K562 (cell line): ENCODE data around the gene CCR5AS.

ENCODE experiments used
- ARNT ChIP-seq, 2 experiments: fragments of 450-650 bp; IDR thresholded peaks; 2 replicates each; pipeline ENCODE4 v1.6.1; 2016; ENCODE audit warnings: mild to moderate bottlenecking in 1 of 2
- CCNT2 ChIP-seq: IDR thresholded peaks from 2 replicates; pipeline ENCODE4 v1.6.1; 2011; ENCODE audit warnings: borderline replicate concordance, low read depth, mild to moderate bottlenecking, moderate library complexity, mixed read lengths, low read length; ENCODE audit not compliant: insufficient read length; ENCODE audit errors: extremely low read depth
- GTF2A2 ChIP-seq: IDR thresholded peaks from 2 replicates; pipeline ENCODE4 v1.6.1; 2016; ENCODE audit warnings: mild to moderate bottlenecking, missing genetic modification characterization, missing compliant biosample characterization
- JUND ChIP-seq, 2 experiments: IDR thresholded peaks; 2 replicates in 1 of 2; 3 replicates in 1 of 2; pipeline ENCODE4 v1.6.1; 2011; ENCODE audit warnings: borderline replicate concordance in 2 of 2, low read depth in 2 of 2, low read length in 2 of 2, improper control_type of control experiment in 1 of 2, missing biosample characterization in 1 of 2, missing genetic modification characterization in 1 of 2, missing genetic modification reagents in 1 of 2
- MEIS2 ChIP-seq: fragments of 450-650 bp; IDR thresholded peaks from 2 replicates; pipeline ENCODE4 v1.6.1; 2014; ENCODE audit warnings: mild to moderate bottlenecking; ENCODE audit not compliant: partially characterized antibody
- NCOA6 ChIP-seq: fragments of 450-650 bp; IDR thresholded peaks from 2 replicates; pipeline ENCODE4 v1.6.1; 2017; ENCODE audit warnings: mild to moderate bottlenecking
- SMARCC2 ChIP-seq: fragments of 450-650 bp; IDR thresholded peaks from 2 replicates; pipeline ENCODE4 v1.6.1; 2017; ENCODE audit warnings: antibody characterized with exemption, moderate library complexity, mild to moderate bottlenecking, low read depth
- TAF9B ChIP-seq: fragments of 450-650 bp; IDR thresholded peaks from 2 replicates; pipeline ENCODE4 v1.6.1; 2018; ENCODE audit warnings: mild to moderate bottlenecking; ENCODE audit not compliant: partially characterized antibody
- TAL1 ChIP-seq: fragments of 450-650 bp; IDR thresholded peaks from 2 replicates; pipeline ENCODE4 v1.6.1; 2016; ENCODE audit warnings: mild to moderate bottlenecking
- TRIM28 ChIP-seq: fragments of 450-650 bp; IDR thresholded peaks from 2 replicates; pipeline ENCODE4 v1.6.1; 2017
- TSC22D4 ChIP-seq: fragments of 450-650 bp; IDR thresholded peaks from 2 replicates; pipeline ENCODE4 v1.6.1; 2016; ENCODE audit warnings: missing genetic modification characterization, missing biosample characterization, control low read depth
- ZKSCAN8 ChIP-seq: fragments of 200-800 bp; sonication (Bioruptor generic); IDR thresholded peaks from 2 replicates; pipeline ENCODE4 v1.6.1; 2016; ENCODE audit warnings: missing genetic modification characterization, missing compliant biosample characterization
- ZNF561 ChIP-seq: fragments of 450-650 bp; formaldehyde crosslinking; conservative IDR thresholded peaks from 2 replicates; pipeline ENCODE4 v1.4.0; 2020; ENCODE audit warnings: mild to moderate bottlenecking, moderate library complexity
- TF ChIP-seq, protein P1 (sequence below), 2 experiments: fragments of 450-650 bp in 1 of 2; sonication (generic) in 1 of 2; formaldehyde crosslinking in 1 of 2; IDR thresholded peaks; 2 replicates each; pipeline versions ENCODE4 v1.7.1 to v1.9.0; 2016 to 2022; ENCODE audit warnings: inconsistent platforms in 1 of 2, mild to moderate bottlenecking in 1 of 2, missing genetic modification reagents in 1 of 2
- TF ChIP-seq, protein P2 (sequence below): fragments of 450-650 bp; IDR thresholded peaks from 2 replicates; pipeline ENCODE4 v1.6.1; 2017; ENCODE audit warnings: antibody characterized with exemption

The CCR5AS gene

DNA sequence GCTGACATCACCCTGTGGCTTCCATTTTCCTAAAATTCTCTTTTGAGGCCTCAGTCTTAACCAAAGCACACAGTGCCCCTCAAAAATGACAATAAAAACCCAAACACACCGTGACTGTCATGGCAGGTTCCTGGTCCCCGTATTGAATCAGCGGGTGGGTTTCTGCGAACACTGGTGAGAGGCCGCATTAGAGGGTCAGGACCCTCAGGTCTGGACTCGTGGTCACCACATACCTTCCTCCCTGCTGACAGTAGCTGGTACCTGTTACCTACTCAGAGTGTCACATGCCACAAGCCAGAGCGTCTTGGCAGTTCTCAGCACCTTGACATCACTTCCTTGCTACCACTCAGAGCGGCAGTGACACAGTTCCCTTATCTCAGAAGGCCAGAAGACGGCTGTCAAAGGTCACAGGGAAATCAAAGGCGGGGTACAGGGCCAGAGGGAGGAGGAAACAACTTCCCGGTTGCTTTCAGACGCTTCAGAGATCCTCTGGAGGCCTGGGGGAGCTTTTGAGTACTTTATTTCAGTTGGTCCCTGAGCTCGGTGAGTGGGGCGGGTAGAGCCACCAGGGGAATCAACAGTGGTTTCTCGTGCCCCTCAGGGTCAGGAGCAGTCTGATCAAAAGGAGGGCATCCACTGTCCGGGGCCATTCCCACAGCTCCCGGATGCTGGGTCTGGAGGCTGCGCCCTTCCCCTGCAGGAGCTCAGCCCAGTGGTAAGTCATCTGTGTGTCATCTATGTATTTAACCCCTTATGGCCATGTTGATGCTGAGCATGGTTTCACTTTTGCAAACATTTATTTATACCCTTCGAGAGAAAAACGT lies at the start of gene CCR5AS, which contains the start of gene CCRL2 (continued):
- TF ChIP-seq, protein P1, sequence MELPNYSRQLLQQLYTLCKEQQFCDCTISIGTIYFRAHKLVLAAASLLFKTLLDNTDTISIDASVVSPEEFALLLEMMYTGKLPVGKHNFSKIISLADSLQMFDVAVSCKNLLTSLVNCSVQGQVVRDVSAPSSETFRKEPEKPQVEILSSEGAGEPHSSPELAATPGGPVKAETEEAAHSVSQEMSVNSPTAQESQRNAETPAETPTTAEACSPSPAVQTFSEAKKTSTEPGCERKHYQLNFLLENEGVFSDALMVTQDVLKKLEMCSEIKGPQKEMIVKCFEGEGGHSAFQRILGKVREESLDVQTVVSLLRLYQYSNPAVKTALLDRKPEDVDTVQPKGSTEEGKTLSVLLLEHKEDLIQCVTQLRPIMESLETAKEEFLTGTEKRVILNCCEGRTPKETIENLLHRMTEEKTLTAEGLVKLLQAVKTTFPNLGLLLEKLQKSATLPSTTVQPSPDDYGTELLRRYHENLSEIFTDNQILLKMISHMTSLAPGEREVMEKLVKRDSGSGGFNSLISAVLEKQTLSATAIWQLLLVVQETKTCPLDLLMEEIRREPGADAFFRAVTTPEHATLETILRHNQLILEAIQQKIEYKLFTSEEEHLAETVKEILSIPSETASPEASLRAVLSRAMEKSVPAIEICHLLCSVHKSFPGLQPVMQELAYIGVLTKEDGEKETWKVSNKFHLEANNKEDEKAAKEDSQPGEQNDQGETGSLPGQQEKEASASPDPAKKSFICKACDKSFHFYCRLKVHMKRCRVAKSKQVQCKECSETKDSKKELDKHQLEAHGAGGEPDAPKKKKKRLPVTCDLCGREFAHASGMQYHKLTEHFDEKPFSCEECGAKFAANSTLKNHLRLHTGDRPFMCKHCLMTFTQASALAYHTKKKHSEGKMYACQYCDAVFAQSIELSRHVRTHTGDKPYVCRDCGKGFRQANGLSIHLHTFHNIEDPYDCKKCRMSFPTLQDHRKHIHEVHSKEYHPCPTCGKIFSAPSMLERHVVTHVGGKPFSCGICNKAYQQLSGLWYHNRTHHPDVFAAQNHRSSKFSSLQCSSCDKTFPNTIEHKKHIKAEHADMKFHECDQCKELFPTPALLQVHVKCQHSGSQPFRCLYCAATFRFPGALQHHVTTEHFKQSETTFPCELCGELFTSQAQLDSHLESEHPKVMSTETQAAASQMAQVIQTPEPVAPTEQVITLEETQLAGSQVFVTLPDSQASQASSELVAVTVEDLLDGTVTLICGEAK (IDR thresholded peaks at IDR 0.05): peak; percentile 83
- TF ChIP-seq, protein P1 (CRISPR knock-in tag; IDR thresholded peaks at IDR 0.05): no peak
- TF ChIP-seq TRIM28: no peak
- TF ChIP-seq CCNT2: peak; percentile 84
- TF ChIP-seq ZKSCAN8: peak; percentile 42
- TF ChIP-seq JUND (IDR thresholded peaks at IDR 0.05; ENCODE audit: borderline replicate concordance, low read depth, low read length): peak; percentile 93
- TF ChIP-seq JUND (tag; IDR thresholded peaks at IDR 0.05; ENCODE audit: borderline replicate concordance, low read depth, low read length): peak; percentile 79; the same call in 1 of the 3 replicates
- TF ChIP-seq TAF9B: peak; percentile 78
- no peak for TF ChIP-seq TSC22D4
- TF ChIP-seq, protein P2, sequence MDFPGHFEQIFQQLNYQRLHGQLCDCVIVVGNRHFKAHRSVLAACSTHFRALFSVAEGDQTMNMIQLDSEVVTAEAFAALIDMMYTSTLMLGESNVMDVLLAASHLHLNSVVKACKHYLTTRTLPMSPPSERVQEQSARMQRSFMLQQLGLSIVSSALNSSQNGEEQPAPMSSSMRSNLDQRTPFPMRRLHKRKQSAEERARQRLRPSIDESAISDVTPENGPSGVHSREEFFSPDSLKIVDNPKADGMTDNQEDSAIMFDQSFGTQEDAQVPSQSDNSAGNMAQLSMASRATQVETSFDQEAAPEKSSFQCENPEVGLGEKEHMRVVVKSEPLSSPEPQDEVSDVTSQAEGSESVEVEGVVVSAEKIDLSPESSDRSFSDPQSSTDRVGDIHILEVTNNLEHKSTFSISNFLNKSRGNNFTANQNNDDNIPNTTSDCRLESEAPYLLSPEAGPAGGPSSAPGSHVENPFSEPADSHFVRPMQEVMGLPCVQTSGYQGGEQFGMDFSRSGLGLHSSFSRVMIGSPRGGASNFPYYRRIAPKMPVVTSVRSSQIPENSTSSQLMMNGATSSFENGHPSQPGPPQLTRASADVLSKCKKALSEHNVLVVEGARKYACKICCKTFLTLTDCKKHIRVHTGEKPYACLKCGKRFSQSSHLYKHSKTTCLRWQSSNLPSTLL: no peak
- peak; percentile 77; the same call in 1 of the 2 replicates for TF ChIP-seq GTF2A2 (tag)
- peak; percentile 70; the same call in 1 of the 2 replicates for TF ChIP-seq ZNF561 (CRISPR knock-in tag)
- peak; percentile 94 for TF ChIP-seq MEIS2
- TF ChIP-seq NCOA6: peak; percentile 36; the same call in 1 of the 2 replicates
- peak; percentile 91 for TF ChIP-seq SMARCC2
- peak; percentile 95 for TF ChIP-seq TAL1
- TF ChIP-seq ARNT (IDR thresholded peaks at IDR 0.05): peak; percentile 67 to 91; a peak in 3 of 4 replicates
